ENCODE results near the gene C1orf21. TPM values are rescaled to one million over a fixed set of nuclear protein-coding genes. Genes with fewer than 3 reads are reported as not detected.

Gene C1orf21
- total and polyA plus RNA-seq, 2 of the 4 experiments (the other 2 are of a cell fraction): 6.4 to 9.9 TPM

DNA sequence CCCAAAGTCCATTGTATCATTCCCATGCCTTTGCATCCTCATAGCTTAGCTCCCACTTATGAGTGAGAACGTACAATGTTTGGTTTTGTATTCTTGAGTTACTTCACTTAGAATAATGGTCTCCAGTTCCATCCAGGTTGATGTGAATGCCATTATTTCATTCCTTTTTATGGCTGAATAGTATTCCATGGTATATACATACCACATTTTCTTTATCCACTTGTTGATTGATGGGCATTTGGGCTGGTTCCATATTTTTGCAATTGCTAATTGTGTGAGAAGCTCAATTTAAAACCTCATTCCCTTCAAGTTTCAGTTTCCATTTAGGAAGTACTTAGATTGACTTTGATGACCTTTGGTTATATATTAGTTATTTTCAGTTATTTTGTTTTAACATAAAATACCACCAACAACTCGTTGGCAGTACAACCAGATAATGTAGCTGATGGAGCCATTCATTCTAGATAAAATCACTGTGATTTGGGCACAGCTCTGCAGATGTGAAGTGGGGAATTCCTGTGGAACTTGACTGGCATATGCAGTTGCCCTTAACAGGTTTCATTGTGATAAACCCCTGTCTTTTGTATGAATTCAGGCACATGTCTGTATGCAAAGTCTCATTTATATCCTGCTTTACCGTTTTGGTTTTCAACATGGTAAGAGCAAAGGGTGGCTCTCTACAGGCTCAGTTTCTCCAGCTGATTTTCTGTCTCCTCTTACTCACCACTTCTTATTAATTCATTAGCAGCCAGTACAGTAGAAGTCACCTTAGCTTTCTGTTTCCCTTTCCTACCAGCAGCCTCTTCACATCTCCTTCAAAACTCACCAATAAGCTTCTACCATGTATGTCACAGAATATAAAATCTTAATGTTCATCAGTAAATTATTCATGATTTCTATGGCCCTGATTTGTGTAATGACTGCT is 170.9 kb downstream of the C1orf21 start (continued):
- TF ChIP-seq POLR2A (IDR thresholded peaks at IDR 0.05; ENCODE audit: low read depth, low read length) (no peak), CHD1 (IDR thresholded peaks at IDR 0.05; ENCODE audit: low read depth, low read length) (no peak)

DNA sequence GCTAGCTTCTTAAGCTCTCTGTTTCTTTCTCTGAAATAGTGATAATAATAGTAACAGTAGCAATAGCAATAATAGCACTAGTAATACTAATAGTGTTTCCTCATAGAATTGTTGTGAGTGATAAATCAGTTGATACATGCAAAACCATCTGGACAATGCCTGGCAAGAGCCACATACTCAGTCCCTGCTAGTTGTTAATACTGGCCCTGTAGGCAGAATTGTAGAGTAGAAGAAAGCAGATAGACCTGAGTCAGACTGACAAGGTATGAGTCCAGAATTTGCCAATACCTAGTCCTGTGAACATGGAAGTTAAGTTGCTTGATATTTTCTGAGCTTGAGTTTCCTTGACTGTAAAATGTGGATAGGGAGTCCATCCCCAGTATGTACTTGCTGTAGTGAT is 171.9 kb downstream of the C1orf21 start:
- Histone ChIP-seq H2AK9ac (replicated peaks; ENCODE audit: low read depth, low read length, poor library complexity) (no peak overlapping the region), H3K27me3 (ENCODE audit: control insufficient read depth, insufficient read depth, low read length) (no peaks in the 10 kb centered on the region), H3K4me1 (ENCODE audit: control insufficient read depth, insufficient read depth, low read length) (peaks cover 3% of the 10 kb centered on the region; the same call in 1 of the 2 replicates), H2AK5ac (ENCODE audit: low read depth, low read length) (no peak overlapping the region), H3K36me3 (ENCODE audit: control insufficient read depth, insufficient read depth, low read length) (no peaks in the 10 kb centered on the region), H3K56ac (ENCODE audit: extremely low read depth, insufficient read depth, low read length) (no peak overlapping the region), H2BK20ac (ENCODE audit: low read depth, low read length) (no peak overlapping the region), H3K4ac (ENCODE audit: low read depth, low read length) (no peak overlapping the region), H2BK120ac (ENCODE audit: low read depth, low read length) (no peak overlapping the region), H4K5ac (ENCODE audit: low read depth, low read length) (no peak overlapping the region), H3K79me1 (ENCODE audit: low read depth in 1 of 2, low read length in 2 of 2) (no peaks in the 10 kb centered on the region), H4K8ac (ENCODE audit: low read depth in 2 of 2, low read length in 2 of 2) (no peak overlapping the region), H3K4me2 (ENCODE audit: low read depth, low read length) (no peak overlapping the region), H2AFZ (replicated peaks; ENCODE audit: low read length, poor library complexity) (no peak overlapping the region), H3K18ac (ENCODE audit: low read depth, low read length) (no peak overlapping the region), H3K9ac (ENCODE audit: low read depth, low read length) (no peak overlapping the region), H2BK5ac (ENCODE audit: low read depth, low read length, poor library complexity, severe bottlenecking) (no peak overlapping the region), H3K4me3 (ENCODE audit: insufficient read depth, low read depth, low read length) (no peak overlapping the region), H4K91ac (ENCODE audit: insufficient read depth, low read depth, low read length) (no peak overlapping the region), H3K9me3 (ENCODE audit: control insufficient read depth, insufficient read depth, low read length) (no peaks in the 10 kb centered on the region), H3K9me1 (ENCODE audit: insufficient read depth, low read length) (no peaks in the 10 kb centered on the region; the same call in 1 of the 2 replicates), H3K23ac (ENCODE audit: low read depth, low read length) (no peak overlapping the region), H3K27ac (ENCODE audit: insufficient read depth, low read length) (no peak overlapping the region), H3K14ac (replicated peaks; ENCODE audit: low read depth, low read length) (no peak overlapping the region), H4K20me1 (ENCODE audit: insufficient read depth, low read length) (no peaks in the 10 kb centered on the region), H2BK15ac (ENCODE audit: low read depth, low read length) (no peak overlapping the region)
- ChIA-PET POLR2A (ENCODE audit: unreplicated experiment) (no interaction called here), CTCF (interaction anchor here (0.6 kb wide), 1 partner anchor 17 kb away, joined by 3 read pairs; no protein-coding TSS in a partner anchor)
- TF ChIP-seq MAFK (IDR thresholded peaks at IDR 0.05; ENCODE audit: low read depth, low read length): no peak
- TF ChIP-seq NFE2L2 (IDR thresholded peaks at IDR 0.05; ENCODE audit: low read depth, low read length): no peak
- TF ChIP-seq CHD1 (IDR thresholded peaks at IDR 0.05; ENCODE audit: low read depth, low read length): no peak
- TF ChIP-seq FOS (IDR thresholded peaks at IDR 0.05; ENCODE audit: low read depth, low read length): no peak
- no peak for TF ChIP-seq POLR2A (IDR thresholded peaks at IDR 0.05; ENCODE audit: low read depth, low read length)
- in situ Hi-C loops (cut with MboI; ENCODE audit: low sequenced_read_pairs) (loop anchor here (25.0 kb wide), 1 partner anchor 471 kb away; no protein-coding TSS in a partner anchor), intact Hi-C loops (cut with micrococcal nuclease) (no loop called here), dilution Hi-C loops (cut with HindIII; ENCODE audit: low sequenced_read_pairs, unreplicated experiment) (no loop called here)
- no peak for ATAC-seq (ENCODE audit: low read depth)
- no peak for DNase-seq
- no TSS peak for BruUV-seq (replicated peaks)
